A549 (cell line): ENCODE measurements around the gene ADAMTSL3.

ENCODE experiments used
- BCL3 ChIP-seq: fragments of >200 bp; sonication (Bioruptor Twin); formaldehyde crosslinking; IDR thresholded peaks from 3 replicates; pipeline ENCODE4 v1.6.1; 2016
- NFE2L2 ChIP-seq: fragments of 150-350 bp; conservative IDR thresholded peaks from 2 replicates; pipeline ENCODE4 v1.6.1; 2014; ENCODE audit warnings: low read length
- REST ChIP-seq: fragments of 200-600 bp; sonication (generic); IDR thresholded peaks from 2 replicates; pipeline ENCODE4 v1.6.1; 2016; ENCODE audit warnings: antibody characterized with exemption, mild to moderate bottlenecking, moderate library complexity
- ZFP36 ChIP-seq: fragments of 450-650 bp; IDR thresholded peaks from 2 replicates; pipeline ENCODE4 v1.6.1; 2014; ENCODE audit warnings: borderline replicate concordance; ENCODE audit not compliant: partially characterized antibody
- TF ChIP-seq, protein P1 (sequence below): fragments of >200 bp; sonication (Bioruptor Twin); formaldehyde crosslinking; IDR thresholded peaks from 3 replicates; pipeline ENCODE4 v1.5.1; 2016

DNA sequence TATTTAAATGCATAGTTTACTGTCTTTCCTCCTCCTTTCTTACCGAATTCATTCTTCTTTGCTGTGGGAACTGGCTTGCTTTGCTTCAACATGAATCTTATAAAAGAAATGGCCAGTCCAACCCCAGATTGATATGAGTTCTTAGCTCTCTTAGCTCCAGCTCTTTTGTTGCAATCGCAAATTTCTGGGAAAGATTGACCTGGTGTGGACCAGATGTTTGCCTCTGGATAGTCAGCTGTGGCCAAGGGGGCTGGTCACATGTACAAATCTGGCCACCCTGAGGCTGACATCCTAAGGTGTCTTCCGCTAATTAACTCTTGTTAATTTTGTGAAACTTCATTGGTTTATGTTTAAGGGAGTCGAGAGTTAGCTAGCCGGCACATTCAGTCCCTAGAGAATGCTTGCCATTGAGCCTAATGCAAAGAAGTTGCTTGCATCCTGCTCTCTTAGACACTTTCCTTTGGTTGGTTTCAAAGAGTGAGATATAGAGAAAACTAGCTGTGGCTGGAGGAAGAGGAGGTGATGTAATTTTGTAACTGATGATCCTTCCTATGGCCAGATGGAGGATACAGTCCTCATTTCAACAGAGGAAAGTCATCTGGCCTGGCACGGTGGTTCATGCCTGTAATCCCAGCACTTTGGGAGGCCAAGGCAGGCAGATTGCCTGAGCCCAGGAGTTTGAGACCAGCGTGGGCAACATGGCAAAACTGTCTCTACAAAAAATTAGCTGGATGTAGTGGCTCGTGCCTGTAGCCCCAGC lies 162.4 kb downstream of the ADAMTSL3 start:
- TF ChIP-seq BCL3 (no peak), REST (no peak), NFE2L2 (no peak), ZFP36 (no peak)
- TF ChIP-seq, protein P1, sequence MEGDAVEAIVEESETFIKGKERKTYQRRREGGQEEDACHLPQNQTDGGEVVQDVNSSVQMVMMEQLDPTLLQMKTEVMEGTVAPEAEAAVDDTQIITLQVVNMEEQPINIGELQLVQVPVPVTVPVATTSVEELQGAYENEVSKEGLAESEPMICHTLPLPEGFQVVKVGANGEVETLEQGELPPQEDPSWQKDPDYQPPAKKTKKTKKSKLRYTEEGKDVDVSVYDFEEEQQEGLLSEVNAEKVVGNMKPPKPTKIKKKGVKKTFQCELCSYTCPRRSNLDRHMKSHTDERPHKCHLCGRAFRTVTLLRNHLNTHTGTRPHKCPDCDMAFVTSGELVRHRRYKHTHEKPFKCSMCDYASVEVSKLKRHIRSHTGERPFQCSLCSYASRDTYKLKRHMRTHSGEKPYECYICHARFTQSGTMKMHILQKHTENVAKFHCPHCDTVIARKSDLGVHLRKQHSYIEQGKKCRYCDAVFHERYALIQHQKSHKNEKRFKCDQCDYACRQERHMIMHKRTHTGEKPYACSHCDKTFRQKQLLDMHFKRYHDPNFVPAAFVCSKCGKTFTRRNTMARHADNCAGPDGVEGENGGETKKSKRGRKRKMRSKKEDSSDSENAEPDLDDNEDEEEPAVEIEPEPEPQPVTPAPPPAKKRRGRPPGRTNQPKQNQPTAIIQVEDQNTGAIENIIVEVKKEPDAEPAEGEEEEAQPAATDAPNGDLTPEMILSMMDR = no peak
